K562 (cell line): ENCODE results near the gene USP8. TPM values are rescaled to one million over a fixed set of nuclear protein-coding genes. Genes with fewer than 3 reads are reported as not detected.

Experiments
- CC2D1A ChIP-seq: fragments of 450-650 bp; IDR thresholded peaks from 2 replicates; pipeline ENCODE4 v1.6.1; 2017; ENCODE audit warnings: mild to moderate bottlenecking
- GATAD2A ChIP-seq: fragments of 450-650 bp; IDR thresholded peaks from 2 replicates; pipeline ENCODE4 v1.6.1; 2017
- IFI16 ChIP-seq: fragments of 250-450 bp; sonication (Bioruptor Pico); IDR thresholded peaks from 2 replicates; pipeline ENCODE4 v2.1.2; 2022; ENCODE audit warnings: mild to moderate bottlenecking, inconsistent platforms
- MECOM ChIP-seq: fragments of 250-450 bp; sonication (Bioruptor Pico); IDR thresholded peaks from 2 replicates; pipeline ENCODE4 v1.8.0; 2022; ENCODE audit warnings: inconsistent platforms
- NR4A1 ChIP-seq, 2 experiments: fragments of 250-450 bp in 1 of 2; fragments of 450-650 bp in 1 of 2; sonication (Bioruptor Pico) in 1 of 2; IDR thresholded peaks; 2 replicates each; pipeline versions ENCODE4 v1.4.0 to v1.6.1; 2016 to 2020; ENCODE audit warnings: mild to moderate bottlenecking in 2 of 2, missing compliant biosample characterization in 1 of 2, missing genetic modification characterization in 1 of 2, moderate library complexity in 1 of 2
- polyA plus RNA-seq, 8 experiments: library from polyadenylated mRNA; depleted of rRNA in 4 of 8; stranded (reverse) in 5 of 8; unstranded in 3 of 8; fragments of >200 nt; fragmentation: Nextera tagmentation in 2 of 8; fragmentation: Illumina TruSeq in 1 of 8; extraction: Ambion mirVana in 2 of 8; extraction: Trizol in 1 of 8; gene quantifications; 2 replicates each; pipeline versions ENCODE4 v1.2.1 to v1.2.3, GENCODE V29; 2011 to 2014; ENCODE audit warnings: inconsistent platforms in 1 of 8, missing spikeins in 1 of 8
- total RNA-seq, 7 experiments: library from RNA; depleted of rRNA in 6 of 7; stranded (reverse); fragments of >200 nt in 6 of 7; fragmentation: Illumina TruSeq in 2 of 7; extraction: Trizol in 2 of 7; gene quantifications; 2 replicates each; pipeline versions ENCODE4 v1.2.1 to v1.2.3, GENCODE V29; 2011 to 2021; ENCODE audit warnings: low replicate concordance in 1 of 7
- TF ChIP-seq, protein P1 (sequence below), 2 experiments: fragments of 450-650 bp in 1 of 2; sonication (generic) in 1 of 2; formaldehyde crosslinking in 1 of 2; IDR thresholded peaks; 2 replicates each; pipeline versions ENCODE4 v1.7.1 to v1.9.0; 2016 to 2022; ENCODE audit warnings: inconsistent platforms in 1 of 2, mild to moderate bottlenecking in 1 of 2, missing genetic modification reagents in 1 of 2
- TF ChIP-seq, protein P2 (sequence below): fragments of 250-450 bp; sonication (Bioruptor Pico); IDR thresholded peaks from 2 replicates; pipeline ENCODE4 v1.4.0; 2020
- TF ChIP-seq, protein P3 (sequence below), 2 experiments: fragments of 250-450 bp in 1 of 2; fragments of 450-650 bp in 1 of 2; sonication (Bioruptor Pico) in 1 of 2; IDR thresholded peaks; 2 replicates each; pipeline versions ENCODE4 v1.6.1 to v1.8.0; 2016 to 2021; ENCODE audit warnings: mild to moderate bottlenecking in 2 of 2, moderate library complexity in 2 of 2, missing compliant biosample characterization in 1 of 2, missing genetic modification characterization in 1 of 2
- TF ChIP-seq, protein P4 (sequence below): fragments of 250-450 bp; sonication (Bioruptor Pico); IDR thresholded peaks from 2 replicates; pipeline ENCODE4 v1.8.0; 2022; ENCODE audit warnings: moderate library complexity, mild to moderate bottlenecking, inconsistent platforms

The USP8 gene
- total and polyA plus RNA-seq, 9 of the 15 experiments (the other 6 are each of a cell fraction or from before 2014, with no cell fraction given): 35.1 to 58.4 (median 46.1) TPM

DNA sequence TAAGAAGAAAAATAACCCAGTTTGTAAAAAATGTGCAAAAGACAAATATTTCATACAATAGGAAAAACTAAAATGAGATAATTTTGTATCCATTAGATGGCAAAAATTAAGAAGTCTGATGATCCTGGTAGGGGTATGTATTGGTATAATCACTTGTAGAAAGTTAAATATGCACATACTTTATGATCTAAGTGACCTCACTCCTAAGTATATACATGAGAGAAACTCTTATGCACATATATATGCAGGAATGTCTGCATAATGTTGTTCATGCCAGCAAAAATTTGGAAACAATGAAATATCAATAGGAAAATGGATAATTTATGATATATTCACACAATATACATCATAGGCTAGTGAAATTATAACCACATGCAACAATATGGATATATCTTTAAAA is 88.8 kb downstream of the USP8 start (continued):
- TF ChIP-seq, protein P1, sequence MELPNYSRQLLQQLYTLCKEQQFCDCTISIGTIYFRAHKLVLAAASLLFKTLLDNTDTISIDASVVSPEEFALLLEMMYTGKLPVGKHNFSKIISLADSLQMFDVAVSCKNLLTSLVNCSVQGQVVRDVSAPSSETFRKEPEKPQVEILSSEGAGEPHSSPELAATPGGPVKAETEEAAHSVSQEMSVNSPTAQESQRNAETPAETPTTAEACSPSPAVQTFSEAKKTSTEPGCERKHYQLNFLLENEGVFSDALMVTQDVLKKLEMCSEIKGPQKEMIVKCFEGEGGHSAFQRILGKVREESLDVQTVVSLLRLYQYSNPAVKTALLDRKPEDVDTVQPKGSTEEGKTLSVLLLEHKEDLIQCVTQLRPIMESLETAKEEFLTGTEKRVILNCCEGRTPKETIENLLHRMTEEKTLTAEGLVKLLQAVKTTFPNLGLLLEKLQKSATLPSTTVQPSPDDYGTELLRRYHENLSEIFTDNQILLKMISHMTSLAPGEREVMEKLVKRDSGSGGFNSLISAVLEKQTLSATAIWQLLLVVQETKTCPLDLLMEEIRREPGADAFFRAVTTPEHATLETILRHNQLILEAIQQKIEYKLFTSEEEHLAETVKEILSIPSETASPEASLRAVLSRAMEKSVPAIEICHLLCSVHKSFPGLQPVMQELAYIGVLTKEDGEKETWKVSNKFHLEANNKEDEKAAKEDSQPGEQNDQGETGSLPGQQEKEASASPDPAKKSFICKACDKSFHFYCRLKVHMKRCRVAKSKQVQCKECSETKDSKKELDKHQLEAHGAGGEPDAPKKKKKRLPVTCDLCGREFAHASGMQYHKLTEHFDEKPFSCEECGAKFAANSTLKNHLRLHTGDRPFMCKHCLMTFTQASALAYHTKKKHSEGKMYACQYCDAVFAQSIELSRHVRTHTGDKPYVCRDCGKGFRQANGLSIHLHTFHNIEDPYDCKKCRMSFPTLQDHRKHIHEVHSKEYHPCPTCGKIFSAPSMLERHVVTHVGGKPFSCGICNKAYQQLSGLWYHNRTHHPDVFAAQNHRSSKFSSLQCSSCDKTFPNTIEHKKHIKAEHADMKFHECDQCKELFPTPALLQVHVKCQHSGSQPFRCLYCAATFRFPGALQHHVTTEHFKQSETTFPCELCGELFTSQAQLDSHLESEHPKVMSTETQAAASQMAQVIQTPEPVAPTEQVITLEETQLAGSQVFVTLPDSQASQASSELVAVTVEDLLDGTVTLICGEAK (IDR thresholded peaks at IDR 0.05): no peak
- TF ChIP-seq, protein P1 (CRISPR knock-in tag; IDR thresholded peaks at IDR 0.05): no peak
- TF ChIP-seq GATAD2A: no peak
- no peak for TF ChIP-seq MECOM (CRISPR knock-in tag)
- TF ChIP-seq, protein P2, sequence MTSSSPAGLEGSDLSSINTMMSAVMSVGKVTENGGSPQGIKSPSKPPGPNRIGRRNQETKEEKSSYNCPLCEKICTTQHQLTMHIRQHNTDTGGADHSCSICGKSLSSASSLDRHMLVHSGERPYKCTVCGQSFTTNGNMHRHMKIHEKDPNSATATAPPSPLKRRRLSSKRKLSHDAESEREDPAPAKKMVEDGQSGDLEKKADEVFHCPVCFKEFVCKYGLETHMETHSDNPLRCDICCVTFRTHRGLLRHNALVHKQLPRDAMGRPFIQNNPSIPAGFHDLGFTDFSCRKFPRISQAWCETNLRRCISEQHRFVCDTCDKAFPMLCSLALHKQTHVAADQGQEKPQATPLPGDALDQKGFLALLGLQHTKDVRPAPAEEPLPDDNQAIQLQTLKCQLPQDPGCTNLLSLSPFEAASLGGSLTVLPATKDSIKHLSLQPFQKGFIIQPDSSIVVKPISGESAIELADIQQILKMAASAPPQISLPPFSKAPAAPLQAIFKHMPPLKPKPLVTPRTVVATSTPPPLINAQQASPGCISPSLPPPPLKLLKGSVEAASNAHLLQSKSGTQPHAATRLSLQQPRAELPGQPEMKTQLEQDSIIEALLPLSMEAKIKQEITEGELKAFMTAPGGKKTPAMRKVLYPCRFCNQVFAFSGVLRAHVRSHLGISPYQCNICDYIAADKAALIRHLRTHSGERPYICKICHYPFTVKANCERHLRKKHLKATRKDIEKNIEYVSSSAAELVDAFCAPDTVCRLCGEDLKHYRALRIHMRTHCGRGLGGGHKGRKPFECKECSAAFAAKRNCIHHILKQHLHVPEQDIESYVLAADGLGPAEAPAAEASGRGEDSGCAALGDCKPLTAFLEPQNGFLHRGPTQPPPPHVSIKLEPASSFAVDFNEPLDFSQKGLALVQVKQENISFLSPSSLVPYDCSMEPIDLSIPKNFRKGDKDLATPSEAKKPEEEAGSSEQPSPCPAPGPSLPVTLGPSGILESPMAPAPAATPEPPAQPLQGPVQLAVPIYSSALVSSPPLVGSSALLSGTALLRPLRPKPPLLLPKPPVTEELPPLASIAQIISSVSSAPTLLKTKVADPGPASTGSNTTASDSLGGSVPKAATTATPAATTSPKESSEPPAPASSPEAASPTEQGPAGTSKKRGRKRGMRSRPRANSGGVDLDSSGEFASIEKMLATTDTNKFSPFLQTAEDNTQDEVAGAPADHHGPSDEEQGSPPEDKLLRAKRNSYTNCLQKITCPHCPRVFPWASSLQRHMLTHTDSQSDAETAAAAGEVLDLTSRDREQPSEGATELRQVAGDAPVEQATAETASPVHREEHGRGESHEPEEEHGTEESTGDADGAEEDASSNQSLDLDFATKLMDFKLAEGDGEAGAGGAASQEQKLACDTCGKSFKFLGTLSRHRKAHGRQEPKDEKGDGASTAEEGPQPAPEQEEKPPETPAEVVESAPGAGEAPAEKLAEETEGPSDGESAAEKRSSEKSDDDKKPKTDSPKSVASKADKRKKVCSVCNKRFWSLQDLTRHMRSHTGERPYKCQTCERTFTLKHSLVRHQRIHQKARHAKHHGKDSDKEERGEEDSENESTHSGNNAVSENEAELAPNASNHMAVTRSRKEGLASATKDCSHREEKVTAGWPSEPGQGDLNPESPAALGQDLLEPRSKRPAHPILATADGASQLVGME (CRISPR knock-in tag): no peak
- TF ChIP-seq, protein P3, sequence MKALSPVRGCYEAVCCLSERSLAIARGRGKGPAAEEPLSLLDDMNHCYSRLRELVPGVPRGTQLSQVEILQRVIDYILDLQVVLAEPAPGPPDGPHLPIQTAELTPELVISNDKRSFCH (CRISPR knock-in tag; IDR thresholded peaks at IDR 0.05): no peak
- TF ChIP-seq, protein P3 (tag; IDR thresholded peaks at IDR 0.05): no peak
- TF ChIP-seq CC2D1A: no peak
- no peak for TF ChIP-seq NR4A1 (CRISPR knock-in tag; IDR thresholded peaks at IDR 0.05)
- TF ChIP-seq NR4A1 (tag; IDR thresholded peaks at IDR 0.05): no peak
- TF ChIP-seq IFI16: no peak
- TF ChIP-seq, protein P4, sequence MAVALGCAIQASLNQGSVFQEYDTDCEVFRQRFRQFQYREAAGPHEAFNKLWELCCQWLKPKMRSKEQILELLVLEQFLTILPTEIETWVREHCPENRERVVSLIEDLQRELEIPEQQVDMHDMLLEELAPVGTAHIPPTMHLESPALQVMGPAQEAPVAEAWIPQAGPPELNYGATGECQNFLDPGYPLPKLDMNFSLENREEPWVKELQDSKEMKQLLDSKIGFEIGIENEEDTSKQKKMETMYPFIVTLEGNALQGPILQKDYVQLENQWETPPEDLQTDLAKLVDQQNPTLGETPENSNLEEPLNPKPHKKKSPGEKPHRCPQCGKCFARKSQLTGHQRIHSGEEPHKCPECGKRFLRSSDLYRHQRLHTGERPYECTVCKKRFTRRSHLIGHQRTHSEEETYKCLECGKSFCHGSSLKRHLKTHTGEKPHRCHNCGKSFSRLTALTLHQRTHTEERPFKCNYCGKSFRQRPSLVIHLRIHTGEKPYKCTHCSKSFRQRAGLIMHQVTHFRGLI (CRISPR knock-in tag): no peak
